C4-2B (cell line): ENCODE measurements around the gene TP53TG3D.
"Not testable (repeated sequence)": the region's sequence is repeated elsewhere in the genome, so short reads cannot be mapped to it uniquely, and the experiment has no call there.

Experiments used
- ZFX ChIP-seq: fragments of 450-650 bp; IDR thresholded peaks from 2 replicates; pipeline ENCODE4 v1.6.1; 2017
- TF ChIP-seq, protein P1 (sequence below): fragments of 450-650 bp; conservative IDR thresholded peaks from 2 replicates; pipeline ENCODE4 v1.5.1; 2017; ENCODE audit warnings: mild to moderate bottlenecking

- TF ChIP-seq, protein P1, sequence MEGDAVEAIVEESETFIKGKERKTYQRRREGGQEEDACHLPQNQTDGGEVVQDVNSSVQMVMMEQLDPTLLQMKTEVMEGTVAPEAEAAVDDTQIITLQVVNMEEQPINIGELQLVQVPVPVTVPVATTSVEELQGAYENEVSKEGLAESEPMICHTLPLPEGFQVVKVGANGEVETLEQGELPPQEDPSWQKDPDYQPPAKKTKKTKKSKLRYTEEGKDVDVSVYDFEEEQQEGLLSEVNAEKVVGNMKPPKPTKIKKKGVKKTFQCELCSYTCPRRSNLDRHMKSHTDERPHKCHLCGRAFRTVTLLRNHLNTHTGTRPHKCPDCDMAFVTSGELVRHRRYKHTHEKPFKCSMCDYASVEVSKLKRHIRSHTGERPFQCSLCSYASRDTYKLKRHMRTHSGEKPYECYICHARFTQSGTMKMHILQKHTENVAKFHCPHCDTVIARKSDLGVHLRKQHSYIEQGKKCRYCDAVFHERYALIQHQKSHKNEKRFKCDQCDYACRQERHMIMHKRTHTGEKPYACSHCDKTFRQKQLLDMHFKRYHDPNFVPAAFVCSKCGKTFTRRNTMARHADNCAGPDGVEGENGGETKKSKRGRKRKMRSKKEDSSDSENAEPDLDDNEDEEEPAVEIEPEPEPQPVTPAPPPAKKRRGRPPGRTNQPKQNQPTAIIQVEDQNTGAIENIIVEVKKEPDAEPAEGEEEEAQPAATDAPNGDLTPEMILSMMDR: not testable (repeated sequence)
- TF ChIP-seq ZFX: not testable (repeated sequence)
Observed at GRCh38 chr16:32302776-32303175, 49.7 kb downstream of the TP53TG3D start.
